ENCODE data around the gene YJEFN3. TPM values are rescaled to one million over a fixed set of nuclear protein-coding genes. Genes with fewer than 3 reads are reported as not detected.

The YJEFN3 gene
- total RNA-seq, 1 donor from 2014 or later: 18.1 TPM

- Mint-ChIP-seq H3K4me3 (no peak overlapping the region), H3K36me3 (ENCODE audit: low read depth) (no peaks in the 10 kb centered on the region), H3K27ac (ENCODE audit: unreplicated experiment) (no peak overlapping the region), H3K4me1 (peaks cover 4% of the 10 kb centered on the region), H3K27me3 (ENCODE audit: low read depth) (no peaks in the 10 kb centered on the region), H3K9me3 (no peaks in the 10 kb centered on the region)
- no peak for DNase-seq (ENCODE audit: low read depth, low spot score)
- TF ChIP-seq CTCF (conservative IDR thresholded peaks at IDR 0.05): no peak
These were observed 16.4 kb downstream of the YJEFN3 start for GRCh38 chr19:19544954-19545591.

GRCh38 chr19:19545707-19546106 lies 17.0 kb downstream of the YJEFN3 start:
- Mint-ChIP-seq H3K4me1 (peaks cover 4% of the 10 kb centered on the region), H3K27ac (ENCODE audit: unreplicated experiment) (no peak overlapping the region), H3K36me3 (ENCODE audit: low read depth) (no peaks in the 10 kb centered on the region), H3K9me3 (no peaks in the 10 kb centered on the region), H3K27me3 (ENCODE audit: low read depth) (no peaks in the 10 kb centered on the region), H3K4me3 (no peak overlapping the region)
- DNase-seq (ENCODE audit: low read depth, low spot score): no peak
- no peak for TF ChIP-seq CTCF (conservative IDR thresholded peaks at IDR 0.05)

DNA sequence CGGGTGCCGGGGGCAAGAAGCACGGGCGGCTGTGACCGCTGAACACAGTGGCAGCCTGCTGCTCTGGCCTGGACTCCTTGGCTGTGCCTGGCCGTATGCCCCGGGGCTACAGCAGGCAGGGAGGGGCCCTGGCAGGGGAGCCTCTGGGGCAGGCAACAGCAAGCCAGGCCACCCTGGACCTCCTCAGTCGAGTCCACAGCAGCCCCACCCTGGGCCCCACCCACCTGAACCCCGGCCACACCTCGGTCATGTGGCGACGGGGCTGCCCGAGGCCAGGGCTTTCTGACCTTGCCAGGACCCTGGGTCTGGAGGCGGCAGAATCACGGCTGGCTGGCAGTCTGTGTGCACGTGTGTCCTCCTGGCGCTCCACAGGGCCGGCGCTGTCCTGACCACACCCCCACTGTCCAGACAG lies 18.0 kb downstream of the YJEFN3 start:
- no peak for DNase-seq (ENCODE audit: low read depth, low spot score)
- no peaks in the 10 kb centered on the region for H3K36me3 Mint-ChIP-seq (ENCODE audit: low read depth)
- peaks cover 4% of the 10 kb centered on the region for H3K4me1 Mint-ChIP-seq
- H3K9me3 Mint-ChIP-seq: no peaks in the 10 kb centered on the region
- H3K4me3 Mint-ChIP-seq: no peak overlapping the region
- H3K27me3 Mint-ChIP-seq (ENCODE audit: low read depth): no peaks in the 10 kb centered on the region
- H3K27ac Mint-ChIP-seq (ENCODE audit: unreplicated experiment): no peak overlapping the region
- TF ChIP-seq CTCF (conservative IDR thresholded peaks at IDR 0.05): no peak

DNA sequence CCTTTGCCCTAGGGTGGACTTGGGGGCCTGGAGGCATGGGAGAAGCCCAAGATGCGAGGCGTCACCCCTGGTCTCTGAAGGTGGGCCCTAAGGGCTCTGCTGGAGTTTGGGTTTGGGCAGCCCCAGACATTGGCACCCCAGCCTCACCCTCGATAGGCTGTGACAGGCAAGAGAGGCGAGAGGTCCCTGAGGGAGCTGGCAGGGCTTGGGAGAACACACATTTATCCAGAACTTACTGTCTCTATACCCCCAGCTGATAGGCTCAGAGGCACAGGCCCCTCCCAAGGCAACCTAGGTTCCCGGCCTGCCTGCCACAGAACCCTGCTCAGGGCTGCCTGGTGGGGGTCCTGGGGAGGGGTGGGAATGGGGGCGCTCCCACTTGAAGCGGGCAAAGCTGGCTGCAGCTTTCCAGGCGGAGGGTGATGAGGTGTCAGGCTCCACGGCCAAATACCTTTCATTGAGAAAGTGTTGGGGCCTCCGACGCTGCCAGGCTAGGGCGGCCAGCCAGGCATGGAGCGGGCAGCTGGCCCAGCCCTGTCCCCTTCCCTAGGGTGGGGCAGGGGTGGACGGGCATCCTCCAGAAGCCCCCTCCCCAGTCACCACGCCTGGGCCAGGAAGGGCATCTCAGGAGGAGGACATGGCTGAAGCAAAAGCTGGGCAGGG lies 19.1 kb downstream of the YJEFN3 start:
- no peaks in the 10 kb centered on the region for H3K36me3 Mint-ChIP-seq (ENCODE audit: low read depth)
- DNase-seq (ENCODE audit: low read depth, low spot score): no peak
- H3K27ac Mint-ChIP-seq (ENCODE audit: unreplicated experiment): no peak overlapping the region
- no peaks in the 10 kb centered on the region for H3K9me3 Mint-ChIP-seq
- no peak overlapping the region for H3K4me3 Mint-ChIP-seq
- no peaks in the 10 kb centered on the region for H3K27me3 Mint-ChIP-seq (ENCODE audit: low read depth)
- peaks cover 4% of the 10 kb centered on the region for H3K4me1 Mint-ChIP-seq
- TF ChIP-seq CTCF (conservative IDR thresholded peaks at IDR 0.05): no peak

DNA sequence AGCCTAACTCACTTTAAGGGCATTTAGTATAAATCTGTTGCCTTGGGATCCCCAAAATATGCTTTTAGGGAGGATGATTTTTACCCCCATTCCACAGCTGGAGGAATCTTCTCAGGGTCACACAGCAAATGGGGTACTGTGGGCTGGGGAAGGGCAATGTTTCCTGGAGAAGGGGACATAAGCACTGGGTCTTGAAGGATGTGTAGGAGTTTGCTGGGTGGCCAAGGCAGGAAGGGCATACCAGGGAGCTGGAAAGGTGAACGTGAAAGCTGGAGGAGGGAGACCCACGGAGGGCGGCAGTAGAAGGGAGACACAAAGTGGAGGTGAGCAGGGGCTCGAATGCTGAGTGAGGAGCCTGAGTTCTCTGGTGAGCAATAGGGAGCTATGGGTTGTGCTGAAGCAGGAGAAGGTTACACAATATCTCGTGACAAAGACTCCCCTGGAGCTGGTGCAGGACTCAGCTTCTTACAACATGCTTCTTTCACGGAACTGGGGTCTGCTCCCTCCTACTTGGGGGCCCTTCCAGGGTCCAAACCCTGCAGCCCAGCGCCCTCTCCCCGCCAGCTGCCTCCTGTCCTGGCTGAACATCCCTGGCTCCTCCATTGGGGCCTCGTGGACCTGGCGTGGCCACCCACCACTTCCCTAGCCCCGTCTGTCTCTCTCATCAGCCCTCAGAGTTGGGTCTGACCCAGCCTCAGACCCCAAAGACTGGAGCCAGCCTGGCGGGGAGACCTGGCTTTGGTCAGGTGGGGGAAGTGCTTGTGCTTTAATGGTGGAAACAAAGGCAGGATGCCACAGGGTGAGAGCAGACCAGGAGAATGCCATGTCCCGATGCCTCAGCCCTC lies 20.4 kb downstream of the YJEFN3 start:
- no peak for TF ChIP-seq CTCF (conservative IDR thresholded peaks at IDR 0.05)
- Mint-ChIP-seq H3K4me3 (no peak overlapping the region), H3K27ac (ENCODE audit: unreplicated experiment) (peak overlapping the region; percentile 35), H3K36me3 (ENCODE audit: low read depth) (no peaks in the 10 kb centered on the region), H3K4me1 (peaks cover 4% of the 10 kb centered on the region), H3K27me3 (ENCODE audit: low read depth) (no peaks in the 10 kb centered on the region), H3K9me3 (no peaks in the 10 kb centered on the region)
- no peak for DNase-seq (ENCODE audit: low read depth, low spot score)
